Measurements from ENCODE around the gene SAMD13.

GRCh38 chr1:84297546-84298244, 3.8 kb upstream of the SAMD13 start:
- TF ChIP-seq CTCF (IDR thresholded peaks at IDR 0.05; ENCODE audit: low read depth, low read length, poor library complexity, severe bottlenecking) (no peak), EZH2phosphoT487 (IDR thresholded peaks at IDR 0.05; ENCODE audit: borderline replicate concordance, low read length) (no peak)
